Measurements from ENCODE around the gene CT45A1.
A peak's percentile ranks its signal among the peaks of the same experiment; 100 is the strongest.
"Not testable (repeated sequence)": the region's sequence is repeated elsewhere in the genome, so short reads cannot be mapped to it uniquely, and the experiment has no call there.

The CT45A1 gene, protein sequence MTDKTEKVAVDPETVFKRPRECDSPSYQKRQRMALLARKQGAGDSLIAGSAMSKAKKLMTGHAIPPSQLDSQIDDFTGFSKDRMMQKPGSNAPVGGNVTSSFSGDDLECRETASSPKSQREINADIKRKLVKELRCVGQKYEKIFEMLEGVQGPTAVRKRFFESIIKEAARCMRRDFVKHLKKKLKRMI

DNA sequence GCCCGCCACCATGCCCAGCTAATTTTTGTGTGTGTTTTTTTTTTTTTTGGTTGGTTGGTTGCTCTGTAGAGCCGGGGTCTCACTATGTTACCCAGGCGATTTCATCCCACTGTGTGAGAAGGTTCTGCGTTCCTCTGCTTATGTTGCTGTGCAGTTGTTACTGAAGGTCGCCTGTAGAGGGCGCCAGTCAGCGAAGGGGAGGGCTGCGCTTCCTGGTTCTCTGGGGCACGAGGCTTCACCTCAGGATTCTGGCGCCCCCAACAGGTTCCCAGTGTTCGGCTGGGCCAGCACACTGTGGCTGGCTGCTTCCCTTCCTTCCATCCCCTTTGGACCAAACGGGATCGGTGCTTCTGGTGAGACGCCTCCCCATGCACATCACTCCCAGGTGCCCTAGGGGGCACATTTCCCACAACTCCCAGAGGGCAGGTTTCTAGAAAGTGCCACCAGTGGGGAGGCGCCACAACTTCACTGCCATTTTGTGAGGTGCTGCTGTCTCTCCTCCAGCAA is at the start of gene CT45A1:
CT45A1 (plus strand) TSS at position 457 of the 507 bp plus-strand sequence. CDS start 5,302 bp downstream, outside the sequence.
- peak; percentile 51 for DNase-seq (ENCODE audit: low read depth, low spot score)

DNA sequence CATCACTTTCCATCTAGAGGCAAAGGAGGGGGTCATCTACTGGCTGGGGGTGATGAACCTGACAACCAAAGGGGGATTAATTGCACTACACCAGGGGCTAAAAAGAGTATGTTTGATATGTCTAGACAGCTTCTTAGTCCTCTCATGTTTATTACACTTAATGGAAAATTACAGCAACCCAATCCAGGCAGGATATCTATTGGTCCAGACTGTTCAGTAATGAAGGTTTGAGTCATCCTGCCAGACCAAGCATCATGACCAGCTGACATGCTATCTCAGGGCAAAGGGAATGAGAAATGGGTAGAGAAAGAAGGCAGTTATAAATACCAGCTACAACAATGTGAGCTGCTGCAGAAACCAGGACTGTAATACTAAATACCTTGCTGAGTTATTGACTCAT is 40.5 kb upstream of the CT45A1 start:
- DNase-seq (ENCODE audit: low read depth, low spot score): not testable (repeated sequence)

DNA sequence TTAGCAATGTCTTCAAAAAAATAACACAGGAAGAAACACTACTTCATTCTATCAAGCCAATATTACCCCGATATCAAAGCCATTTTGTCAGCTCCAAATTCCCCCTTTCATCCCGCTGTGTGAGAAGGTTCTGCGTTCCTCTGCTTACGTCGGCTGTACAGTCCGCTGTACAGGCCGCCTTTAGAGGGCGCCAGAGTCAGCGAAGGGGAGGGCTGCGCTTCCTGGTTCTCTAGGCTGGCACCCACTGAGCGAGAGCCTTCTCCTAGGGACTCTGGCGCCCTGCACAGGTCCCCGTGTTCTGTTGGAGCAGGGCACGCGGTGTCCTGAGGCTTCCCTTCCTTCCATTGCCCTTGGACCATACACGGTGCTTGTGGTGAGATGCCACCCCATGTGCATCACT is 25.3 kb upstream of the CT45A1 start:
- DNase-seq (ENCODE audit: low read depth, low spot score): peak; percentile 53

DNA sequence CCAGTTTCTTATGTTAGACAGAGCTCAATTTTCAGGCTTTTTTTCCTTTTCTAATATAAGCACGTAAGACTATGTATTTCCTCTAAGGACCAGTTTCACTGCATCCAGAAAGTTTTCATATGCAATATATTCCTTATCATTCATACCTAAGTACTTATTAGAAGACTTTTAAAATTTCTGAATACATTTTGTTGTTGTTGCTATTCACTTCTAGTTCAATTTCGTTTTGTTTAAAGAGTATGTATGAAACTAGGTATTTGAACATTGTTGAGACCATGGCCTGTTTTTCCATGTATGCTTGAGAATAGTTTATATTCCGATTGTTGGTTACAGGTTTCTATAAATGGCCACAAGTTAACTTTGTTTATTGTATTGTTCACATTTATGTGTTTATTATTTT is 18.0 kb upstream of the CT45A1 start:
- no peak for DNase-seq (ENCODE audit: low read depth, low spot score)

DNA sequence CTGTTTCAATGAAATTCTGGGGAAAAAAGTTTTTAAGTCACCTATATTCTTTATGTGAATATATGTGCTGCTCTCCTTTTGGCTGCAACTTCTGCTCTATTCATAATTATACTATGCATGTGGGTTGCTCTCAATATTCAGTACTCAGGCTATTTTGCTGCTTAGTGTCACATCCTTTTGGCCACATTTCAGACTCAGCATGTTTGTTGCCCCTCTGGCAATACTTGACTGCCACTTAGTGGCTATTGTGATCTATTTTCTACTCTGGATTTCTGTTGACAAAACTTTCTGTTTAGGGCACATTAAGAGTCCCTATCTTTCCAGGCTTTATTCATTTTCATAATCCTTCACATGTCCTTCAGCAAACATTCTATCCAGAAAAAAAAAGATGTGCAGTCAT is 15.8 kb upstream of the CT45A1 start:
- no peak for DNase-seq (ENCODE audit: low read depth, low spot score)

DNA sequence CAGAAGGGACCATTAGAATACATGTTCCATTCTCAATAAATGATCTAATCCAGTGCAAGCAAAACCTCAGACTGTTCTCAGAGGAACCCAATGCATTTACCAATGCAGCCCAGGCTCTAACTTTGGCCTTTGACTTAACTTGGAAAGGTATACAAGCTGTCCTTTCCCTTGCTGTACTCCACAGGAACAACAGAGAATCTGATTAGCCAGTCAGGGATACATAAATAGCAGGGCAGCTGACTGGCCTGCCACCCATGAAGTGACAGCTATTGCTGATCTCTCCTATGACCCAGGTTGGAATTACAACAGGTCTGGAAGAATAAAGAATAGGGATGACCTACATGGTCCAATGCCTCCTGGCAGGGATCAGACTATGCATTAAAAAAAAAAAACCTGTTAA is 14.5 kb upstream of the CT45A1 start:
- no peak for DNase-seq (ENCODE audit: low read depth, low spot score)

DNA sequence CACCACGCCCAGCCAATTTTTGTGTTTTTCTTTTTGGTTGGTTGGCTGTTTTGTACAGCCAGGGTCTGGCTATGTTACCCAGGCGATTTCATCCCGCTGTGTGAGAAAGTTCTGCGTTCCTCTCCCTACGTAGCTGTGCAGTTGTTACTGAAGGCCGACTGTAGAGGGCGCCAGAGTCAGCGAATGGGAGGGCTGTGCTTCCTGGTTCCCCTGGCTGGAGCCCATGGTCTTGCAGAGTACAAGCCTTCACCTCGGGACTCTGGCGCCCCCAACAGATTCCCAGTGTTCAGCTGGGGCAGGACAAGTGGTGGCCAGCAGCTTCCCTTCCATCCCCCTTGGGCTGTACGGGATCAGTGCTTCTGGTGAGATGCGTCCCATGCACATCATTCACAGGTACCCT is 5.6 kb upstream of the CT45A1 start:
- DNase-seq (ENCODE audit: low read depth, low spot score): peak; percentile 85

DNA sequence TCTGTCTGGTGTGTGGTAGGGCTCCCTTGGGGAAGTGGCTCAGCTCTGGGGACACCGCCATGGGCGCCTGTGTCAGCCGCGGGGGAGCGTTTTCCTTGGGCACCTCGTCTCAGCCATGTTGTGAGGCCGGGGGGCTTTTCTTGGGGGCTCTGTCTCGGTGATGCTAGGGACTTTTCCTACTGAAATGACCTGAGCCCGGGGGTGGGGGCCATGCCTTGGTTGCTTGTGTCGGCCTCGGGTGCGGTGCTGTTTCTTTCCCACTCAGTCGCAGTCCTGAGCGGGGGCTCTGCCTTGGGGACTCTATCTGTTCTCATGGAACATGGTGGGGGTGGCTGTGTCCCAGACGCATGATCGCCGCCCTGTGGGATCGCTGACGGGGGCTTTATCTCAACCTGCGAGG is 356 bp downstream of the CT45A1 start:
- DNase-seq (ENCODE audit: low read depth, low spot score): no peak

DNA sequence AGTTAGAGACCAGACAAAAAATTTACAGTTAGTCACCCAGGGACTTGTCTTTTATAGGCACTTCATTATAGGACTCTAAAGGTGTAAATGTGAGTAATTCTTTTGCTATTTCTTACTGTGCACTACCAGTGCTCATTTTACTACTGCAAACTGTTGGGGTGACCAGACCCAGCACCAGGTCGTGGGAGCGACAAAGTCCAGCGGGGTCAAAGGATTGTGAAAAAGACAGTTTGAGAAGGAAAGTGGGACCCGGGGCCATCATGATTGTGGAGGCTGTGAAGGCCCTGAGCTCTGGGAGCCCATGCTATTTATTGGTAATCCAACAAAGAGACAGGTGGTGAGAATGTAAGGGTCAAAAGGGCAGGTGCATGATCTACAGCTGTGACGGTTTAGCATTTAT is 21.2 kb downstream of the CT45A1 start:
- not testable (repeated sequence) for DNase-seq (ENCODE audit: low read depth, low spot score)

DNA sequence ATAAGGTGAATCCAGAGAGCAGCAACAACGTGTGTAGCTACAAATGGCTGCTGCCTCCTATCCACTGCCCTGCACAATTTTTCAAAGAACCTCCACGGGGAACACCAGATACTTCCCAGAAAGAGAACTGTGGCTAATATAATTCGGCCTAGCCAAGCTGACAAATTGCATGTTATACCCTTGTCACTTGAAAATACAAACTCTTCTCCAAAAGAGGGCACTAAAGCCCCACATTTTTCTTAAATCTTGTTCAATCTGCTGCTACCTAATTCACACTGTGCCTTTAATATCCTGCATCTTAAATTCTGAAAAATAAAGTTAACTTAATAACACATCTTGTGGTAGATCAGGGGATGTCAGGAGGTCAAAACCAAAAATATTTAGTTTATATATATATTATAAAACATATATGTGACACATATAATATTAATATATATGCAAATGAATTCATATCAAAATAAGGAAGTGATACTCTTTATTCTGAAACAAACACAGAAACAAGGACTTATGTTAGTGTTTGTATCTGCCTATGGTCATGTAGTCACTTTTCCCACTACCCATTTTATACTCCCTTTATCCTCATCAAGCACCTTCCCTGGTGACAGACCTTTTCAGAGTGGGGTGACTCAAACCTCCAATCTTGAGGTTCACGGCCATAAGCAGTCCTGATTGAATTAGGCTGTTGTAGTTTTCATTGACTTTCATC is 24.1 kb downstream of the CT45A1 start:
- no peak for DNase-seq (ENCODE audit: low read depth, low spot score)

DNA sequence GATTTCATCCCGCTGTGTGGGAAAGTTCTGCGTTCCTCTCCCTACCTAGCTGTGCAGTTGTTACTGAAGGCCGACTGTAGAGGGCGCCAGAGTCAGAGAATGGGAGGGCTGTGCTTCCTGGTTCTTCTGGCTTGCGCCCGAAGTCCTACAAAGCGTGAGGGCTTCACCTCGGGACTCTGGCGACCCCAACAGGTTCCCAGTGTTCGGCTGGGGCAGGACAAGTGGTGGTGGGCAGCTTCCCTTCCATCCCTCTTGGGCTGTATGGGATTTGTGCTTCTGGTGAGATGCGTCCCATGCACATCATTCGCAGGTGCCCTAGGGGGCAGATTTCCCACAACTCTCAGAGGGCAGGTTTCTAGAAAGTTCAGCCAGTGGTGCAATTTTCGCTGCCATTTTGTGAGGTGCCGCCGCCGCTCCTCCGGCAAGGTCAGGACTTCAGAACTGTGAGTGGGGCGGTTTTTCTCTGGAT is 27.3 kb downstream of the CT45A1 start:
- DNase-seq (ENCODE audit: low read depth, low spot score): peak; percentile 76

DNA sequence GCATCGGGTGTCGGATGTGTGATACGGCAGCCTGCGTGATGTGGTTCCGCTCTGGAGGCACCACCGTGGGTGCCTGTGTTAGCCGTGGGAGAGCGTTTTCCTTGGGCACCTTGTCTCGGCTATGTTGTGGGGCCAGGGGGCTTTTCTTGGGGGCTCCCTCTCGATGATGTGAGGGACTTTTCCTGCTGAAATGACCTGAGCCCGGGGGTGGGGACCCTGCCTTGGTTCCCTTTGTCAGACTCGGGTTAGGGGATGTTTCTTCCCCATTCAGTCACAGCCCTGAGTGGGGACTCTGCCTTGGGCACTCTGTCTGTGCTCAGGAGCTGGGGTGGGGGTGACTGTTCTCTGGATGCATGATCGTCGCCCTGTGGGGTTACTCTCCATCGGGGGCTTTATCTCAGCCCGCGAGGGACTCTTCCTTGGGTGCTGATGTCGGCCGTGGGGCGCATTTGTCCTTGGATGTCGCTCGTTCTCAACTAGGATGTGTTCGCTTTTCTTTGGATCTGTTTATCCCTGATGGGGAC is 27.8 kb downstream of the CT45A1 start:
- DNase-seq (ENCODE audit: low read depth, low spot score): no peak

DNA sequence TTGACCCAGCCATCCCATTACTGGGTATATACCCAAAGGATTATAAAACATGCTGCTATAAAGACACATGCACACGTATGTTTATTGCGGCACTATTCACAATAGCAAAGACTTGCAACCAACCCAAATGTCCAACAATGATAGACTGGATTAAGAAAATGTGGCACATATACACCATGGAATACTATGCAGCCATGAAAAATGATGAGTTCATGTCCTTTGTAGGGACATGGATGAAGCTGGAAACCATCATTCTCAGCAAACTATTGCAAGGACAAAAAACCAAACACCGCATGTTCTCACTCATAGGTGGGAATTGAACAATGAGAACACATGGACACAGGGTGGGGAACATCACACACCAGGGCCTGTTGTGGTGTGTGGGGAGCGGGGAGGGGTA is 31.3 kb downstream of the CT45A1 start:
- DNase-seq (ENCODE audit: low read depth, low spot score): not testable (repeated sequence)

DNA sequence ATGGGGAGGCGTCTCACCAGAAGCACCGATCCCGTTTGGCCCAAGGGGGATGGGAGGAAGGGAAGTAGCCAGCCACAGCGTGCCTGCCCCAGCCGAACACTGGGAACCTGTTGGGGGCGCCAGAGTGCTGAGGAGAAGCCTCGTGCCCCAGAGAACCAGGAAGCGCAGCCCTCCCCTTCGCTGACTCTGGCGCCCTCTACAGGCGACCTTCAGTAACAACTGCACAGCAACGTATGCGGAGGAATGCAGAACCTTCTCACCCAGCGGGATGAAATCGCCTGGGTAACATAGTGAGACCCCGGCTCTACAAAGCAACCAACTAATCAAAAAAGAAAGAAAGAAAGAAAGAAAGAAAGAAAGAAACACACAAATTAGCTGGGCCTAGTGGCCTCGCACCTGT is 54.7 kb downstream of the CT45A1 start, which contains the start of gene CT45A3:
CT45A3 (minus strand) TSS at position 101 of the 400 bp plus-strand sequence. CDS start 3,747 bp downstream, outside the sequence.
- DNase-seq (ENCODE audit: low read depth, low spot score): not testable (repeated sequence)

All from ELF-1 (cell line).